H1 (cell line): ENCODE measurements around the gene GREB1L. TPM values are rescaled to one million over a fixed set of nuclear protein-coding genes. Genes with fewer than 3 reads are reported as not detected.

Experiments
- CTCF ChIA-PET: fragments of 300-600 bp; sonication (Branson Sonifier 250); formaldehyde crosslinking; loops from one replicate; lab custom pipeline; 2021; ENCODE audit not compliant: partially characterized antibody; lab: Charles Lee
- POLR2A ChIA-PET: fragments of 300-600 bp; sonication (Branson Sonifier 250); formaldehyde crosslinking; loops from one replicate; lab custom pipeline; 2021; ENCODE audit warnings: inconsistent platforms; ENCODE audit not compliant: partially characterized antibody; lab: Charles Lee
- DNase-seq, 2 experiments: peaks; one replicate each; pipeline versions ENCODE4 v3.0.0 to v3.0.0-alpha.2; 2010 to 2022; ENCODE audit warnings: low spot score in 2 of 2, low read depth in 1 of 2, mixed read lengths in 1 of 2
- FAIRE-seq: peaks from 2 replicates; lab custom pipeline; 2011; peaks lifted over from hg19 to GRCh38; lab: Jason Lieb, UNC
- H2AFZ ChIP-seq: 2 replicates; pipeline ENCODE4 v1.8.1; 2012; ENCODE audit warnings: low read length, inconsistent platforms
- H2AK5ac ChIP-seq: 2 replicates; pipeline ENCODE4 v1.6.1; 2013; ENCODE audit warnings: low read depth, low read length
- H2BK120ac ChIP-seq: replicated peaks from 2 replicates; pipeline ENCODE3; 2013; ENCODE audit warnings: low read depth, low read length, inconsistent platforms
- H2BK12ac ChIP-seq: 2 replicates; pipeline ENCODE4 v1.6.1; 2013; ENCODE audit warnings: low read depth, low read length
- H2BK15ac ChIP-seq: 2 replicates; pipeline ENCODE4 v1.6.1; 2013; ENCODE audit warnings: low read length
- H2BK20ac ChIP-seq: 2 replicates; pipeline ENCODE4 v1.6.1; 2013; ENCODE audit warnings: low read length
- H2BK5ac ChIP-seq: 2 replicates; pipeline ENCODE4 v1.6.1; 2013; ENCODE audit warnings: low read depth, low read length
- H3K14ac ChIP-seq: 2 replicates; pipeline ENCODE4 v1.6.1; 2013; ENCODE audit warnings: inconsistent platforms; ENCODE audit not compliant: insufficient read length
- H3K18ac ChIP-seq: 2 replicates; pipeline ENCODE4 v1.6.1; 2013; ENCODE audit warnings: low read length; ENCODE audit errors: extremely low read depth
- H3K23ac ChIP-seq: 2 replicates; pipeline ENCODE4 v1.6.1; 2013; ENCODE audit warnings: inconsistent platforms; ENCODE audit not compliant: insufficient read length
- H3K23me2 ChIP-seq: 2 replicates; pipeline ENCODE4 v1.6.1; 2013; ENCODE audit warnings: low read depth, low read length
- H3K27ac ChIP-seq: 2 replicates; pipeline ENCODE4 v1.6.1; 2011; ENCODE audit warnings: low read depth, low read length, inconsistent platforms
- H3K27me3 ChIP-seq, 4 experiments: replicated peaks in 1 of 4; 1 replicate in 1 of 4; 2 replicates in 3 of 4; pipeline versions ENCODE4 v1.6.1 to v1.8.1; 2011 to 2013; ENCODE audit warnings: low read length in 3 of 4, mild to moderate bottlenecking in 3 of 4, inconsistent platforms in 2 of 4, mixed read lengths in 2 of 4, moderate library complexity in 1 of 4; ENCODE audit not compliant: control insufficient read depth in 3 of 4, insufficient read depth in 3 of 4; ENCODE audit errors: extremely low read depth in 1 of 4
- H3K36me3 ChIP-seq, 4 experiments: 2 replicates each; pipeline versions ENCODE4 v1.6.1 to v1.8.1; 2011 to 2013; ENCODE audit warnings: mild to moderate bottlenecking in 4 of 4, low read length in 3 of 4, moderate library complexity in 2 of 4, control low read depth in 1 of 4, inconsistent platforms in 1 of 4; ENCODE audit not compliant: insufficient read depth in 4 of 4, control insufficient read depth in 2 of 4
- H3K4ac ChIP-seq: replicated peaks from 2 replicates; pipeline ENCODE3; 2013; ENCODE audit warnings: low read length, low read depth, mixed read lengths, inconsistent platforms; ENCODE audit not compliant: insufficient read length
- H3K4me1 ChIP-seq, 4 experiments: replicated peaks in 1 of 4; 1 replicate in 1 of 4; 2 replicates in 3 of 4; pipeline versions ENCODE4 v1.6.1 to v1.8.1; 2011 to 2013; ENCODE audit warnings: low read length in 3 of 4, inconsistent platforms in 2 of 4, mixed read lengths in 1 of 4; ENCODE audit not compliant: insufficient read depth in 4 of 4, control insufficient read depth in 3 of 4
- H3K4me2 ChIP-seq, 2 experiments: 2 replicates each; pipeline versions ENCODE4 v1.6.1 to v1.8.1; 2011 to 2013; ENCODE audit warnings: low read depth in 2 of 2, low read length in 2 of 2, control low read depth in 1 of 2, inconsistent platforms in 1 of 2, mild to moderate bottlenecking in 1 of 2; ENCODE audit not compliant: insufficient read depth in 1 of 2
- H3K4me3 ChIP-seq, 4 experiments: fragments of 200-600, 300-600 bp in 1 of 4; sonication (generic), shearing (Covaris generic), sonication (Bioruptor Twin) in 1 of 4; 2 replicates each; pipeline versions ENCODE4 v1.5.1 to v1.8.1; 2011 to 2016; ENCODE audit warnings: low read length in 4 of 4, low read depth in 3 of 4, control low read depth in 2 of 4, inconsistent platforms in 2 of 4, mild to moderate bottlenecking in 2 of 4, mixed read lengths in 1 of 4, moderate library complexity in 1 of 4; ENCODE audit not compliant: insufficient read depth in 2 of 4; ENCODE audit errors: extremely low read depth in 1 of 4
- H3K56ac ChIP-seq: replicated peaks from 2 replicates; pipeline ENCODE3; 2013; ENCODE audit warnings: low read depth, mild to moderate bottlenecking, mixed read lengths, low read length, inconsistent platforms; ENCODE audit not compliant: insufficient read length
- H3K79me1 ChIP-seq: 2 replicates; pipeline ENCODE4 v1.6.1; 2013; ENCODE audit warnings: low read depth, low read length, control low read depth
- H3K79me2 ChIP-seq, 2 experiments: 2 replicates each; pipeline versions ENCODE4 v1.6.1 to v1.8.1; 2012 to 2013; ENCODE audit warnings: low read length in 2 of 2, mild to moderate bottlenecking in 2 of 2, inconsistent platforms in 1 of 2; ENCODE audit not compliant: insufficient read depth in 2 of 2, control insufficient read depth in 1 of 2
- H3K9ac ChIP-seq, 4 experiments: replicated peaks in 1 of 4; 1 replicate in 1 of 4; 2 replicates in 3 of 4; pipeline versions ENCODE4 v1.6.1 to v1.8.1; 2011 to 2013; ENCODE audit warnings: low read depth in 3 of 4, low read length in 3 of 4, control low read depth in 2 of 4, mild to moderate bottlenecking in 2 of 4, moderate library complexity in 2 of 4, inconsistent platforms in 1 of 4; ENCODE audit errors: extremely low read depth in 1 of 4
- H3K9me3 ChIP-seq, 2 experiments: 2 replicates each; pipeline versions ENCODE4 v1.6.1 to v1.8.1; 2012 to 2013; ENCODE audit warnings: mild to moderate bottlenecking in 2 of 2, moderate library complexity in 2 of 2, control low read depth in 1 of 2, inconsistent platforms in 1 of 2, low read depth in 1 of 2, low read length in 1 of 2, mixed read lengths in 1 of 2; ENCODE audit not compliant: insufficient read depth in 2 of 2
- H4K20me1 ChIP-seq, 2 experiments: replicated peaks in 1 of 2; 2 replicates each; pipeline versions ENCODE3 to v1.8.1; 2011 to 2013; ENCODE audit warnings: inconsistent platforms in 2 of 2, low read length in 2 of 2, mild to moderate bottlenecking in 1 of 2; ENCODE audit not compliant: insufficient read depth in 2 of 2, control insufficient read depth in 1 of 2
- H4K5ac ChIP-seq: 2 replicates; pipeline ENCODE4 v1.6.1; 2013; ENCODE audit warnings: low read length, low read depth, mixed read lengths, inconsistent platforms; ENCODE audit not compliant: insufficient read length
- H4K8ac ChIP-seq: 2 replicates; pipeline ENCODE4 v1.8.0; 2013; ENCODE audit warnings: mild to moderate bottlenecking, moderate library complexity, low read length, inconsistent platforms; ENCODE audit not compliant: insufficient read depth; ENCODE audit errors: extremely low read depth
- H4K91ac ChIP-seq: replicated peaks from 2 replicates; pipeline ENCODE3; 2013; ENCODE audit warnings: low read length, mixed read lengths, inconsistent platforms; ENCODE audit not compliant: insufficient read length
- WGBS, 2 experiments: shearing (Covaris generic) in 1 of 2; methylation state at CpG; one replicate each; pipeline versions ENCODE4 v1.1.6 to v1.1.7; 2013 to 2015; ENCODE audit warnings: low lambda C conversion rate in 2 of 2, mixed read lengths in 2 of 2, inconsistent platforms in 1 of 2, low coverage in 1 of 2, missing lambda C conversion rate in 1 of 2; ENCODE audit not compliant: insufficient replicate concordance in 2 of 2, insufficient coverage in 1 of 2, insufficient read length in 1 of 2; ENCODE audit errors: extremely low coverage in 1 of 2, missing lambda C conversion rate in 1 of 2; 5-methylcytosine and 5-hydroxymethylcytosine counted together
- polyA plus RNA-seq, 7 experiments: library from polyadenylated mRNA; depleted of rRNA in 3 of 7; stranded (reverse) in 5 of 7; unstranded in 2 of 7; fragments of >200 nt in 5 of 7; fragments of 200-250 nt in 2 of 7; gene quantifications; 1 replicate in 5 of 7; 2 replicates in 1 of 7; 4 replicates in 1 of 7; pipeline versions ENCODE4 v1.2.1 to v1.2.3, GENCODE V29; 2011 to 2013; ENCODE audit warnings: missing spikeins in 2 of 7, mixed read lengths in 2 of 7
- total RNA-seq: library from RNA; stranded (reverse); fragmentation: NEBNext Ultra II Directional; extraction: Animal tissue kit (Norgen Biotek cat#: 25700); gene quantifications from 2 replicates; pipeline ENCODE4 v1.2.1, GENCODE V29; 2021

Gene GREB1L
- total and polyA plus RNA-seq, 2 of the 8 experiments (the other 6 are each of a cell fraction or from before 2014, with no cell fraction given) = 0.34 to 1.6 TPM

GRCh38 chr18:21490748-21491147 is 248.7 kb downstream of the GREB1L start:
- Histone ChIP-seq H4K5ac (no peak overlapping the region), H3K4me3 (no peak overlapping the region), H2BK5ac (no peak overlapping the region), H4K20me1 (no peaks in the 10 kb centered on the region), H3K27ac (no peak overlapping the region), H2AK5ac (no peak overlapping the region), H2BK15ac (no peak overlapping the region), H3K4me2 (no peak overlapping the region), H4K91ac (no peak overlapping the region), H3K56ac (no peak overlapping the region), H3K9ac (no peak overlapping the region), H2BK120ac (no peak overlapping the region), H3K18ac (no peak overlapping the region), H2BK20ac (no peak overlapping the region), H3K4ac (no peak overlapping the region), H3K9me3 (no peaks in the 10 kb centered on the region), H2AFZ (no peak overlapping the region), H3K36me3 (no peaks in the 10 kb centered on the region; a peak in 1 of 8 replicates), H2BK12ac (no peak overlapping the region), H3K4me1 (no peaks in the 10 kb centered on the region), H3K14ac (no peak overlapping the region), H3K79me1 (no peaks in the 10 kb centered on the region), H3K79me2 (no peaks in the 10 kb centered on the region), H3K23me2 (no peaks in the 10 kb centered on the region), H4K8ac (no peak overlapping the region), H3K23ac (no peak overlapping the region), H3K27me3 (no peaks in the 10 kb centered on the region; a peak in 1 of 7 replicates)
- no peak for FAIRE-seq
- ChIA-PET CTCF (interaction anchor here (1.0 to 3.2 kb wide), 3 partner anchors 13 to 278 kb away, joined by 4 to 28 read pairs (median 5); no protein-coding TSS in a partner anchor), POLR2A (no interaction called here)
- WGBS, 2 experiments = 79% methylated on average over 4 of the region's 4 CpGs; no CpG with 5 or more reads in 1 of the 2 experiments
- no peak for DNase-seq
